ENCODE data around the gene HIVEP3. TPM values are rescaled to one million over a fixed set of nuclear protein-coding genes. Genes with fewer than 3 reads are reported as not detected.

Gene HIVEP3
- total and polyA plus RNA-seq, 2 of the 13 experiments (the other 11 are each of a cell fraction or from before 2014, with no cell fraction given) = 0.05 TPM; not detected in 1

DNA sequence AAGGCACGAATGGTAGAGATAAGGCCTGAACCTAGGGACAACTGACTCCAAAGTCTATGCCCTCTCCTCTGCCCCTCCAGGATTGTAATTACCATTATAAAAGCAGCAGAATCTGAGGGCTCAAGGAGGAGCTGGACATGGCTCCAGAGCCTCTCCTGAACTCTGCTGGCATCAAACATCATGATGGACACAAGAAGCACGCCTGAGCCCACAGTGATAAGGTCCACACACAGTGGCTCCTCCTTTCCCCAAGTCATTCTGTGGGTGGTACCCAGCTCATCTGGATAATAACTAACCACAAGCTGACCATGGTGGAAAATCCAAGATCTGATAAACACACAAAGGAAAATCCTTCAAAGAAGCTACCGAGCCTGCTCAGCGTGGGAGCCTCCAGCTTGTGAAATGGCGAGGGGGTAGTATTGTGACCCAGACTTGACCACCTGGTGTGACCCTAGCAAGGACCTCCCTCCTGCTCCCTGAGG is 85.2 kb downstream of the HIVEP3 start (continued):
- TF ChIP-seq GZF1 (CRISPR knock-in tag; IDR thresholded peaks at IDR 0.05) (no peak), KDM1A (CRISPR knock-in tag; IDR thresholded peaks at IDR 0.05) (no peak)

DNA sequence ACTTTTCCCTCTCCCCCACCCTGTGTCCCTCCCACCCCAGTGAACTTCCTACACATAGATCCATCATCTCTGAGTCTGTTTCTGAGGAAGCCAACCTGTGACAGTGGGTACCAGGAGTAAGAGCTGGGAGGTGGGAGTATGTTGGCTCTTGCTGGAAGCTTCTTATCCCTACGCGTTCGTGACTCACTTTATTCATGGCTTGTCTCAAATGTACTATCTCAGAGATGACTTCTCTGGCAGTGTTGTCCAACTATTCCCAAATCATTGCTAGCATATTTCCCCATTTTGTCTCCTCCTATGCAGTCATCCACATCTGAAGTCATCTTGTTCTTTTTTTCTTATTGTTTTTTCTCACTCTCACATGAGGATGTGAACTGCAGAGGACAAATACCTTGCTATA is 88.0 kb downstream of the HIVEP3 start:
- 6% methylated on average over 3 of the region's 3 CpGs for WGBS (ENCODE audit: low lambda C conversion rate)
- Histone ChIP-seq H3K9ac (ENCODE audit: insufficient read depth, low read depth, low read length) (no peak overlapping the region), H3K27me3 (ENCODE audit: control insufficient read depth in 1 of 2, insufficient read depth in 2 of 2, low read length in 2 of 2) (no peaks in the 10 kb centered on the region), H3K4me2 (ENCODE audit: low read depth, low read length) (no peak overlapping the region), H3K36me3 (replicated peaks in 1 of 2; ENCODE audit: control insufficient read depth in 1 of 2, insufficient read depth in 2 of 2, low read length in 2 of 2) (no peaks in the 10 kb centered on the region), H4K20me1 (ENCODE audit: insufficient read depth, low read length) (no peaks in the 10 kb centered on the region), H3K4me1 (ENCODE audit: insufficient read depth, low read length) (no peaks in the 10 kb centered on the region), H3K4me3 (replicated peaks in 1 of 3; ENCODE audit: insufficient read depth in 1 of 3, low read depth in 2 of 3, low read length in 3 of 3) (no peak overlapping the region), H2AFZ (ENCODE audit: low read length) (no peak overlapping the region), H3K9me3 (ENCODE audit: low read length) (no peaks in the 10 kb centered on the region), H3K27ac (ENCODE audit: extremely low read length, insufficient read depth, low read length) (no peak overlapping the region), H3K79me2 (ENCODE audit: insufficient read depth, low read length) (no peaks in the 10 kb centered on the region)
- no TSS peak for BruUV-seq (replicated peaks)
- intact Hi-C loops (cut with micrococcal nuclease; ENCODE audit: unreplicated experiment) (no loop called here), in situ Hi-C loops (cut with HindIII; ENCODE audit: extremely low pct_ligation_motif_present, low pct_unique_long_range_greater_than_20kb) (no loop called here)
- ATAC-seq (no peak), FAIRE-seq (no peak), DNase-seq (ENCODE audit: low spot score) (no peak)
- CTCF ChIA-PET (ENCODE audit: low intra/inter-chr PET ratio, low total read pairs) = no interaction called here
- POLR2A ChIA-PET = no interaction called here
- no peak for TF ChIP-seq ZNF713 (CRISPR knock-in tag; IDR thresholded peaks at IDR 0.05)
- no peak for TF ChIP-seq ZZZ3 (CRISPR knock-in tag; IDR thresholded peaks at IDR 0.05; ENCODE audit: borderline replicate concordance)
- TF ChIP-seq ZBTB21 (CRISPR knock-in tag; IDR thresholded peaks at IDR 0.05) = no peak
- no peak for TF ChIP-seq SNAPC2 (CRISPR knock-in tag; IDR thresholded peaks at IDR 0.05)
- no peak for TF ChIP-seq CBX2 (IDR thresholded peaks at IDR 0.05; ENCODE audit: low read depth, low read length)
- no peak for TF ChIP-seq CBX2 (CRISPR knock-in tag; IDR thresholded peaks at IDR 0.05; ENCODE audit: low read depth)
- TF ChIP-seq ZNF235 (CRISPR knock-in tag; IDR thresholded peaks at IDR 0.05; ENCODE audit: borderline replicate concordance) = no peak
- no peak for TF ChIP-seq MIXL1 (CRISPR knock-in tag; IDR thresholded peaks at IDR 0.05)
- no peak for TF ChIP-seq NFE2L1 (CRISPR knock-in tag; IDR thresholded peaks at IDR 0.05; ENCODE audit: borderline replicate concordance)
- TF ChIP-seq, protein P1, sequence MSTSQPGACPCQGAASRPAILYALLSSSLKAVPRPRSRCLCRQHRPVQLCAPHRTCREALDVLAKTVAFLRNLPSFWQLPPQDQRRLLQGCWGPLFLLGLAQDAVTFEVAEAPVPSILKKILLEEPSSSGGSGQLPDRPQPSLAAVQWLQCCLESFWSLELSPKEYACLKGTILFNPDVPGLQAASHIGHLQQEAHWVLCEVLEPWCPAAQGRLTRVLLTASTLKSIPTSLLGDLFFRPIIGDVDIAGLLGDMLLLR (CRISPR knock-in tag; IDR thresholded peaks at IDR 0.05) = no peak

All from HepG2 (cell line).